ENCODE data around the gene FOXI3.

Gene FOXI3

DNA sequence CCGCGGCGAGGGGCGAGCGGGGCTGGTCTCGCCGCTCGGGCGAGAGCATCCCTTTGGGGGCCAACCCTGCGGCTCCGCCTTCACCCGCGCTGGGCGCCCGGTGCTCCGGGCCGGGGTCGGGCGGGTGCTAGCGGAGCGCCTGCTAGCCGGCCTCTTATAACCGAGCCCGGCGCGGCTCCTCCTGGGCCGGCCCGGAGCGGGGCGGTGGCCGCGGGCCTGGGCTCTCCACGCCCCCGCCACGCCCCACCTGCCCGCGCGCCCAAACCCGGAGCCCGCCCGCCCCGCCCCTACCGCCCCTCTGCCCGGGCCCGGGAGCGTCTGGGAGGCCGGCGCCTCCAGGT is at the start of gene FOXI3:
Gene FOXI3 (minus strand): TSS at position 129 of the 341 bp plus-strand sequence. CDS start 158 bp downstream, outside the sequence.
- no peak for DNase-seq

DNA sequence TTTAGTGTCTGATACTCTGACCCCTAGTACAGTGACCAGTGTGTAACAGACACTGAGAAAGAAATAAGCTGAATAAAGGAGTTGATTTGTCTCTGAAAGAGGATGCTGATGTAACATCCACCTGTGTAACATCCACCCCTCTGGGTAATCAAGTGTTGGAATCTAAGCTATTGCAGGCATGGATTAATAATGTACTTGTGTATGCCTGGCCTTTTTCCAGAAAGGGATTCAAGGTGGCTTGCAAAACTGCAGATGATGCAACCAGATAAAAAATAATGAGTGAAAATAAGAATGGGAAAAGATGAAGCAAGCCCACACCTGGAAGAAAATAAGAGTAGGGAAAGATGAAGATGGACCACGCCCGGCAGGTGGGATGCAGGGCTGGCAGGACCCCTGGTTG is 48.2 kb upstream of the FOXI3 start:
- DNase-seq = no peak

GRCh38 chr2:88499204-88499603 is 46.7 kb upstream of the FOXI3 start:
- no peak for DNase-seq

GRCh38 chr2:88493481-88493880 is 41.0 kb upstream of the FOXI3 start:
- no peak for DNase-seq

DNA sequence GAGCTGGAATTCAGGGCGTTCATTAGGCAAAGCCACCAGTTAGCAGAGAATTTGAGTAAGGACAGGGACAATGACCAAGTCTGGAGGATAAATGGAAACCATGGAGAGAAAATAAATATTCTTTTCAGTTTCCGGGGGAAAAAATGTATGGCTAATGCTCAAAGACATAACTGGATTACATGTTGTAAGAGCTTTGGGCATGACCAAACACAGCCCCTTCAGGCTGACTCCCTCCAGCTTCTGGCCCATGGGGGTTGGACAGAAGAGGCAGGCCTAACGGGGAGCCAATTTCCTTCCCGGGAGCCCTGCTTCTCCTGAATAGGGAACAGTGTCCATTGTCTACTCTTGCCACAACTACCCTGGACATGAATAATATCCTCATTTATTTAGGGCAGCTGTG is 39.5 kb upstream of the FOXI3 start:
- DNase-seq = no peak

DNA sequence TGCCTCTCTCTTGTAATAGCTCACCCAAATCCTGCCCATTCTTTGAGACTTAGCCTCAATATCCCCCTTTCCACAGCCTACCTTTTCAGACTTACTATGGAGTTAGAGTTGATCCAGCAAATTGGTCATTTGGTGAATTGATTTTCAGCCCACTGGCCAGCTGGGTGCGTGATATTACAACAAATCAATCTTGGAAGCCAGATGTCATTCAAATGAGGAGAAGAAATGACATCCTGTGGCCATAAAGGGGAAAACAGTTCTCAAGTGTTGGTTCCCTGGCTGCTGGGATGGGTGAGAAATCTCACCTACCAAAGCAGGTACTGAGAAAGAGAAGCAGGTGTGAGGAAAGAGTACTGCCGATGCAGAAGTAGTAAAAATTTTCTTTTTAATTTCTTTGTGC is 36.7 kb upstream of the FOXI3 start:
- no peak for DNase-seq

DNA sequence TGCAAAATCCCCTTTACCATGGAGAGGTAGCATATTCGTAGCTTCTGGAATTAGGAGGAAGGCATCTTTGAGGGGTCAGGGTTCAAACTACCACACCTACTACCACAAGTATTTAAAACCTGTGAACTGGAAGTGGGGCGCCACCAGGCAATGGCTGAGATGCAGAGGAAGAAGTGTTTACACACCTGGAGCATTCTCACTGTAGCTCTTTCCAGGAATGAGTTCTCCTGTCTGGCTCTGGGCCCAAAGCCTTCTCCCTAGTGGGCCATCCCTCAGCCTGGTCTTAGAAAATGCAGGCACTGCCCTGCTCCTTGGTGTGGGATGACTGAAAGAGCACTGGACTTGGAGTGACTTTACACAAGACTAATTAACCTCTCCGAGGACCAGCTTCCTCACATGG is 30.7 kb upstream of the FOXI3 start:
- no peak for DNase-seq

DNA sequence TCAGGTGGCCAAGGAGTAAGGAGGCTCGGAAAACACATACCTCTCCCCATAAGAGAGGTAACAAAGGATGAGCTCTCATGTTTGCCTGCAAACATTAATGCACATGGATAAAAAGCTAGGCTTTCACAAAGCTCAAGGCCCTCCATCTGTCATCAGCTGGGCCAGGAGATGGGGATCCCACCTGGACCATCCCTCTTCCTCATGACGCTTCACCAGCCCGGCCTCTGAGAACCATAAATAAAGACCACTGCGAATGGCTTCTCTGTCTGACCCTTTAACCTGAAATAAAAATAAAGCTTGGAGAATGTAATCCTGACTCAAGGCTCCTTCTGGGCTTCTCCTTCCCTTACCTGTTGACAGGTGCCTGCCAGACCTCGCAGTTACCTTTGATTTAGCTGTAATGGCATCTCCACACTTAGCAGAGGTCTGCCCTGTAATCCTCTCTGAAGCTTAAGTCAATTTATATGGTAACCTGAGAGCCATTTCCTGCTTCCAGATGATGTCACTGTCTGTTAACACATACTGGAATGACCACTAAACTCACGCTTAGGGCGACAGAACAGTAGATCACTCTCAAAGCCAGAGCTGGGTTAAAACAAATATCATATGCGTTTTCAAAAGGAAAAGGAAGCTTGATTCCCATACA is 29.3 kb upstream of the FOXI3 start:
- DNase-seq = no peak

DNA sequence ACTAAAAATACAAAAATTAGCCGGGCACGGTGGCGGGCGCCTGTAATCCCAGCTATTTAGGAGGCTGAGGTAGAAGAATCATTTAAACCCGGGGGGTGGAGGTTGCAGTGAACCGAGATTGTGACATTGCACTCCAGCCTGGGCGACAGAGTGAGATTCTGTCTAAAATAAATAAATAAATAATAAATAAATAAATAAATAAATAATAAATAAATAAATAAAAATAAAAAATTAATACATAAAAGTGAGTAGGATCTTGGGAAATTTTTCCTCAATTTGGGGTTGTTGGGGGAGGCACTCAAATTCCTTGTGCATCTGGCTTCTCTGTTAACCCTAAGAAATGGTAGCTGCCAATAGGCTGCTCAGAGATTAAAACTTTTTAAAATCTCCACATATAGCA is 20.3 kb upstream of the FOXI3 start:
- DNase-seq = no peak

- no peak for DNase-seq
Observed at GRCh38 chr2:88471083-88471942, 18.8 kb upstream of the FOXI3 start.

- no peak for DNase-seq
Observed at GRCh38 chr2:88469202-88470114, 17.0 kb upstream of the FOXI3 start.

DNA sequence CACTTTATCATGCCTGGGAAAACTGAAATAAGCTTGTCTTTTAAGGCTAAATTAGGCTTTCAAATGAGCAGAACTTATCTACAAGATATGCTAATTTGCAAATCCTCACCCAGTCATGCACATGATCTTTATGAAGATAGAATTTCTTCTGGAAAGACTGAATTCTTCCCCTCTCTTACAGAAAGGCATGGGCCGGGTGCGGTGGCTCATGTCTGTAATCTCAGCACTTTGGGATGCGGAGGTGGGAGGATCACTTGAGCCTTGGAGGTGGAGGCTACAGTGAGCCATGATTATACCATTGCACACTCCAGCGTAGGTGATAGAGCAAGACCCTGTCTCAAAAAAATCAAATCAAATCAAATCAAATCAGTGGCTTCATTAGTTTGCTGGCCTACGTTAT is 11.7 kb upstream of the FOXI3 start:
- no peak for DNase-seq

- DNase-seq = no peak
Observed at GRCh38 chr2:88458633-88459032, 6.1 kb upstream of the FOXI3 start.

- no peak for DNase-seq
Observed at GRCh38 chr2:88452980-88453582, 588 bp upstream of the FOXI3 start.

GRCh38 chr2:88451811-88452564 is 505 bp downstream of the FOXI3 start:
- DNase-seq = no peak

DNA sequence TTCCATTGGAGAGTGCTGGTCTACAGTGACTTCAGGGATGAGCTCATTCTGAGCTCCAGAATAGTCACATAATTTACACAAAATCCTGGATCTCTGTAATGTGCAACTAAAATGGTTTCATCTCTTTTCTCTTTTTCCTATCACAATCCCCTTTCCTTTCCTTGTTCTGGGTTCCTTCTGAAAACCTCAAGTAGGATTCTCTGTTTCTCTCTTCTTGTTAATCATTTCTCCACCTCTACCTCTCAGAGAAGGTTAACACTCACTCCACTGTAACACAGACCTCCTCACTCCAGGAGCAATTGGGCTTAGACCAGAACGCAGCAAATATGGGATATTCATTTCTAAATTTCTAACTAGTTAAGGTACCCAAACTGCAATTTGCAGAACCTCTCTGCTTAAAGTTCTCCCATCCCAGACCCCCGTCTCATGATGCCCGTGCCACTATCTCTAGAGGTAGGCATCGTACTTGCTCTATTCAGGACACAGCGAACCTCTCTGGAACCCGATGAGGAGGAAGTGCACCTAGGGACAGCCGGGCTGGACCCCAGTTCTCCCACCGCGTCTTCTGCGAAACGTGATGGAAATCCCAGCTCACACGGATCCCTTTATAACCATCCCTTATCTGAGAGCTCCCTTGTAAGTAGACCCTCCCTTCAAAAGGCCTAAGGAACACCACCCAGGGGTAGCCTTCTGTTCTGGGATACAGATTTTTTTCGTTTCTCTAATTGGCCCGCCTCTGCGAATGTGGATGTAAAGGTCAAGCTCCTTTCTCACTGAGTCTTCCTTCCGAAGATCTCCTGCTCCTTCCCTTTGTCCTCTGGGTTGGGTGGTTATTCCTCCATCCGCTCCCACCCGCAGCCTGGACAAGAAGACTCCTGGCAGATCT is 1.3 kb downstream of the FOXI3 start:
- no peak for DNase-seq

DNA sequence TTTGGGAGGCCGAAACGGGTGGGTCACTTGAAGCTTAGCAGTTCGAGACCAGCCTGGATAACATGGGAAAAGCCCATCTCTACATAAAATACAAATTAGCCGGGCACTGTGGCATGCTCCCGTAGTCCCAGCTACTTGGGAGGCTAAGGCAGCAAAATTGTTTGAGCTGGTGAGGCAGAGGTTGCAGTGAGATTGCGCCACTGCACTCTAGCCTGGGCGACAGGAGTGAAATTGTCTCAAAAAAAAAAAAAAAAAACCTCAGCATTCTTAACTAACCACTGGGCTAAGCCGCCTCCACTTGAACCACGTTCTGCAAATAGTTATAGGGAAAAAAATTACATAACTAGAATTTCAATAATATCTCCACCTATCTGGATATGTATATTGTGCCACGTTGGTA is 2.3 kb downstream of the FOXI3 start:
- no peak for DNase-seq

- DNase-seq = no peak
Observed at GRCh38 chr2:88448248-88448647, 4.2 kb downstream of the FOXI3 start.

GRCh38 chr2:88443353-88443938 is 9.0 kb downstream of the FOXI3 start:
- DNase-seq = no peak

DNA sequence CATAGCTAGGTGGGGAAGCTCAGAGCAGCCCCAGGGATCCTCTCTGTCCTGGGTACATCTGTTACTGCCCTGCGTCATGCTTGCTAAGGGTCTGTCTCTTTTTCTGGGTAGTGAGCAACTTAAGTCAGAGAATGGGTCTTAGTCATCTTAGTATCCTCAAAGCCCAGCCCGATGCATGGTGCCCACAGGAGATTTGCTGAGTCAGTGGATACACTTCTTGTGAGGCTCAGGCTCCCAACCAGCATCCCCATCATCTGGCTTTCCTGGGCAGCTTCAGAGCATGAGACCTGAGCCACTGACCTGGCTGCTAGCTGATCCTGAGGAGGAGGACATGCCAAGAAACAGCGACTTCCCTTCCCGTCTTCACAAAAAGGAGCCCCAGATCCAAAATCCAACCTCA is 10.0 kb downstream of the FOXI3 start:
- no peak for DNase-seq

- DNase-seq = no peak
Observed at GRCh38 chr2:88442061-88442460, 10.4 kb downstream of the FOXI3 start.
